Kidney (tissue), 14 donors: ENCODE measurements around the gene WAPL. TPM values are rescaled to one million over a fixed set of nuclear protein-coding genes. Genes with fewer than 3 reads are reported as not detected.
"Not testable (repeated sequence)": the region's sequence is repeated elsewhere in the genome, so short reads cannot be mapped to it uniquely, and the experiment has no call there.

Experiments used
- DNase-seq, 5 donors: peaks; one replicate each; pipeline ENCODE4 v3.0.0-alpha.2; 2013 to 2020
- FAIRE-seq: peaks from 2 replicates; lab custom pipeline; 2012; peaks lifted over from hg19 to GRCh38; lab: Jason Lieb, UNC
- H3K27ac ChIP-seq, 2 donors: one replicate each; pipeline ENCODE4 v1.7.0; 2013; ENCODE audit warnings: low read depth in 2 of 2, low read length in 2 of 2, inconsistent platforms in 1 of 2
- H3K27me3 ChIP-seq: one replicate; pipeline ENCODE4 v1.7.1; 2013; ENCODE audit warnings: low read length, inconsistent platforms; ENCODE audit not compliant: control insufficient read depth, insufficient read depth
- H3K36me3 ChIP-seq, 3 donors: one replicate each; pipeline versions ENCODE4 v1.7.0 to v1.7.1; 2013; ENCODE audit warnings: low read length in 3 of 3, control low read depth in 1 of 3, inconsistent platforms in 1 of 3; ENCODE audit not compliant: insufficient read depth in 3 of 3, control insufficient read depth in 2 of 3
- H3K4me1 ChIP-seq, 3 donors: one replicate each; pipeline versions ENCODE4 v1.7.0 to v1.7.1; 2013; ENCODE audit warnings: low read length in 3 of 3, inconsistent platforms in 1 of 3, low read depth in 1 of 3; ENCODE audit not compliant: control insufficient read depth in 2 of 3, insufficient read depth in 2 of 3
- H3K4me3 ChIP-seq, 3 donors: one replicate each; pipeline versions ENCODE4 v1.7.0 to v1.8.1; 2013; ENCODE audit warnings: low read length in 3 of 3, control low read depth in 1 of 3, inconsistent platforms in 1 of 3
- H3K9ac ChIP-seq, 3 donors: one replicate each; pipeline versions ENCODE4 v1.7.0 to v1.7.1; 2013; ENCODE audit warnings: low read length in 3 of 3, control low read depth in 1 of 3, inconsistent platforms in 1 of 3
- H3K9me3 ChIP-seq, 3 donors: one replicate each; pipeline versions ENCODE4 v1.7.0 to v1.7.1; 2013; ENCODE audit warnings: low read length in 3 of 3, control low read depth in 1 of 3, inconsistent platforms in 1 of 3; ENCODE audit not compliant: control insufficient read depth in 2 of 3, insufficient read depth in 1 of 3
- CTCF ChIP-seq: IDR thresholded peaks from 3 replicates; pipeline ENCODE4 v1.5.1; 2012; ENCODE audit warnings: mild to moderate bottlenecking, moderate library complexity, borderline replicate concordance; ENCODE audit not compliant: insufficient read depth; ENCODE audit errors: extremely low read depth
- intact Hi-C: fragments of 100-400 bp; cut with DNase I; formaldehyde crosslinking; loops from one replicate; pipeline ENCODE4 v1.11.1; 2022
- polyA plus RNA-seq: library from polyadenylated mRNA; stranded (reverse); fragments of 350-450 nt; fragmentation: Illumina TruSeq; extraction: RNeasy Lipid Tissue Mini Kit (QIAGEN cat#74804); gene quantifications from one replicate; pipeline ENCODE4 v1.2.3, GENCODE V29; 2014; ENCODE audit warnings: low read depth, low replicate concordance; ENCODE audit not compliant: insufficient read depth
- total RNA-seq: library from RNA; stranded (reverse); fragmentation: NEBNext Ultra II Directional; extraction: Animal tissue kit (Norgen Biotek cat#: 25700); gene quantifications from one replicate; pipeline ENCODE4 v1.2.1, GENCODE V29; 2021
- donor health status: control.
- donor health status: control.
- donor health status: control.
- donor health status: control.
- donor health status: control.
- donor health status: DM: yes; HTN: yes; CAD: no.
- donor health status: Normal renal cell carcinoma (clear cell type).

WAPL gene
- total and polyA plus RNA-seq, 2 donors from 2014 or later: 17.6 to 34.7 TPM

DNA sequence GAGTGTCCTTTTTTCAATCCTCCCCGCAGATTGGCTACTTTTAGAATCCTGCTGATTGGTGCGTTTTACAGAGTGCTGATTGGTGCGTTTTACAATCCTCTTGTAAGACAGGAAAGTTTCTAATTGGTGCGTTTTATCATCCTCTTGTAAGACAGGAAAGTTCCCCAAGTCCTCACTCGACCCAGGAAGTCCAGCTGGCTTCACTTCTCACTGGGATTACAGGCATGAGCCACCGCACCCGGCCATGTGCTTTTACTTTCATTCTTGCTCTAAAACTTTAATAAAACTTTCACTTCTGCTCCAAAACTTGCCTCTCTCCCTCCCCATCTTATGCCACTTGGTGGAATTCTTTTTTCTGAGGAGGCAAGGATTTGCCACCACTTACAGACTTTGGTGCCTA is 17.0 kb upstream of the WAPL start:
- H3K36me3 ChIP-seq: no peaks in the 10 kb centered on the region
- H3K27ac ChIP-seq: no peak overlapping the region
- no peaks in the 10 kb centered on the region for H3K27me3 ChIP-seq
- TF ChIP-seq CTCF: no peak
- no peak for DNase-seq
- no peak overlapping the region for H3K9ac ChIP-seq
- peaks cover 0 to 6% (median 6%) of the 10 kb centered on the region in 3 donors for H3K4me1 ChIP-seq
- H3K9me3 ChIP-seq: no peaks in the 10 kb centered on the region
- intact Hi-C loops: no loop called here
- FAIRE-seq: no peak
- H3K4me3 ChIP-seq: no peak overlapping the region

- H3K4me3 ChIP-seq, intact Hi-C loops, DNase-seq, H3K27me3 ChIP-seq, H3K4me1 ChIP-seq, H3K27ac ChIP-seq, H3K9ac ChIP-seq, H3K9me3 ChIP-seq, H3K36me3 ChIP-seq, FAIRE-seq: not testable (repeated sequence)
These were observed 16.4 kb upstream of the WAPL start for GRCh38 chr10:86538040-86538439.

GRCh38 chr10:86536294-86536861 is 14.8 kb upstream of the WAPL start:
- no peak overlapping the region for H3K4me3 ChIP-seq
- TF ChIP-seq CTCF: no peak
- FAIRE-seq: no peak
- H3K9me3 ChIP-seq: no peaks in the 10 kb centered on the region
- intact Hi-C loops: no loop called here
- peak; percentile 16 to 76 (median 27) for DNase-seq
- H3K27me3 ChIP-seq: no peaks in the 10 kb centered on the region
- peak overlapping the region; percentile 11 to 41 for H3K27ac ChIP-seq
- no peak overlapping the region for H3K9ac ChIP-seq
- no peaks in the 10 kb centered on the region for H3K36me3 ChIP-seq
- peaks cover 0 to 6% (median 6%) of the 10 kb centered on the region in 3 donors for H3K4me1 ChIP-seq

GRCh38 chr10:86535132-86535882 is 13.7 kb upstream of the WAPL start:
- H3K36me3 ChIP-seq: no peaks in the 10 kb centered on the region
- peak overlapping the region; percentile 52 to 76 for H3K27ac ChIP-seq
- DNase-seq (peak; percentile 49 to 92 (median 68)), FAIRE-seq (no peak)
- no peaks in the 10 kb centered on the region for H3K9me3 ChIP-seq
- no peaks in the 10 kb centered on the region for H3K27me3 ChIP-seq
- TF ChIP-seq CTCF: no peak
- intact Hi-C loops: no loop called here
- H3K4me3 ChIP-seq: peak overlapping the region; percentile 51 to 68 (median 59)
- H3K9ac ChIP-seq: peak overlapping the region; percentile 39 to 57 (median 46)
- H3K4me1 ChIP-seq: peaks cover 0 to 6% (median 6%) of the 10 kb centered on the region in 3 donors
